Occipital lobe (tissue), 2 donors: ENCODE measurements around the gene ADAM10. TPM values are rescaled to one million over a fixed set of nuclear protein-coding genes. Genes with fewer than 3 reads are reported as not detected.
"Not testable (repeated sequence)": the region's sequence is repeated elsewhere in the genome, so short reads cannot be mapped to it uniquely, and the experiment has no call there.

ENCODE experiments used
- DNase-seq: peaks from one replicate; lab custom pipeline; 2025; lab: John Stamatoyannopoulos, UW
- total RNA-seq: library from RNA; depleted of rRNA; stranded (reverse); fragments of >200 nt; gene quantifications from one replicate; pipeline ENCODE4 v1.2.3, GENCODE V29; 2014

ADAM10 gene
- total RNA-seq, 1 donor from 2014 or later: 127 TPM

- no peak for DNase-seq
Observed at GRCh38 chr15:58611731-58612676, 137.5 kb downstream of the ADAM10 start.

GRCh38 chr15:58608711-58609110 is 140.8 kb downstream of the ADAM10 start:
- DNase-seq: no peak

GRCh38 chr15:58608129-58608590 is 141.3 kb downstream of the ADAM10 start:
- DNase-seq: no peak

- DNase-seq: no peak
Observed at GRCh38 chr15:58606577-58607080, 142.9 kb downstream of the ADAM10 start.

GRCh38 chr15:58605931-58606530 is 143.5 kb downstream of the ADAM10 start:
- DNase-seq: no peak

GRCh38 chr15:58604455-58604923 is 145.0 kb downstream of the ADAM10 start:
- DNase-seq: no peak

GRCh38 chr15:58603927-58604326 is 145.6 kb downstream of the ADAM10 start:
- not testable (repeated sequence) for DNase-seq

GRCh38 chr15:58602823-58603222 is 146.7 kb downstream of the ADAM10 start:
- DNase-seq: no peak

GRCh38 chr15:58598829-58599210 is 150.7 kb downstream of the ADAM10 start:
- no peak for DNase-seq

- no peak for DNase-seq
Observed at GRCh38 chr15:58597943-58598828, 151.3 kb downstream of the ADAM10 start.

- DNase-seq: no peak
Observed at GRCh38 chr15:58595516-58596263, 153.8 kb downstream of the ADAM10 start.

GRCh38 chr15:58594898-58595297 is 154.6 kb downstream of the ADAM10 start:
- no peak for DNase-seq

- no peak for DNase-seq
Observed at GRCh38 chr15:58593870-58594269, 155.6 kb downstream of the ADAM10 start.

GRCh38 chr15:58590926-58591325 is 158.6 kb downstream of the ADAM10 start:
- no peak for DNase-seq

GRCh38 chr15:58590236-58590635 is 159.3 kb downstream of the ADAM10 start:
- DNase-seq: no peak

- no peak for DNase-seq
Observed at GRCh38 chr15:58589047-58589446, 160.5 kb downstream of the ADAM10 start.

- DNase-seq: no peak
Observed at GRCh38 chr15:58588096-58588495, 161.4 kb downstream of the ADAM10 start.

- DNase-seq: no peak
Observed at GRCh38 chr15:58587486-58587885, 162.0 kb downstream of the ADAM10 start.

- DNase-seq: no peak
Observed at GRCh38 chr15:58585693-58586443, 163.6 kb downstream of the ADAM10 start.
